GM12878 (cell line): ENCODE results near the gene TMEM192.

Source experiments
- CBX3 ChIP-seq: fragments of 200-600 bp; sonication (generic); IDR thresholded peaks from 2 replicates; pipeline ENCODE4 v1.6.1; 2016; ENCODE audit warnings: low read depth, borderline replicate concordance
- CEBPB ChIP-seq, 2 experiments: fragments of 150-350 bp in 1 of 2; IDR thresholded peaks; 2 replicates each; pipeline ENCODE4 v1.6.1; 2012 to 2014; ENCODE audit warnings: low read depth in 2 of 2, low read length in 2 of 2, borderline replicate concordance in 1 of 2, inconsistent platforms in 1 of 2
- CHD1 ChIP-seq: IDR thresholded peaks from 2 replicates; pipeline ENCODE4 v1.6.1; 2012; ENCODE audit warnings: low read depth, low read length, improper control_type of control experiment
- CTCF ChIP-seq, 3 experiments: IDR thresholded peaks in 2 of 3; conservative IDR thresholded peaks in 1 of 3; 2 replicates each; pipeline ENCODE4 v1.5.1; 2011; ENCODE audit warnings: low read depth in 3 of 3, low read length in 3 of 3, mild to moderate bottlenecking in 3 of 3, control low read depth in 2 of 3, moderate library complexity in 2 of 3, inconsistent platforms in 1 of 3, mixed read lengths in 1 of 3; ENCODE audit not compliant: control insufficient read depth in 2 of 3, insufficient read depth in 1 of 3; ENCODE audit errors: extremely low read depth in 1 of 3
- ETV6 ChIP-seq, 2 experiments: fragments of 450-650 bp in 1 of 2; IDR thresholded peaks in 1 of 2; conservative IDR thresholded peaks in 1 of 2; 2 replicates each; pipeline ENCODE4 v1.6.1; 2014; ENCODE audit warnings: antibody characterized with exemption in 1 of 2, borderline replicate concordance in 1 of 2, low read depth in 1 of 2, mild to moderate bottlenecking in 1 of 2, moderate library complexity in 1 of 2
- FOXM1 ChIP-seq: IDR thresholded peaks from 2 replicates; pipeline ENCODE4 v1.6.1; 2012; ENCODE audit warnings: low read depth, mild to moderate bottlenecking, inconsistent platforms, low read length, moderate library complexity
- HDAC2 ChIP-seq: fragments of 200-600 bp; sonication (generic); IDR thresholded peaks from 2 replicates; pipeline ENCODE4 v1.6.1; 2017
- KDM1A ChIP-seq: fragments of 200-600 bp; sonication (generic); IDR thresholded peaks from 2 replicates; pipeline ENCODE4 v1.6.1; 2016; ENCODE audit warnings: borderline replicate concordance
- POLR2A ChIP-seq: IDR thresholded peaks from 2 replicates; pipeline ENCODE4 v1.6.1; 2011; ENCODE audit warnings: low read depth, mild to moderate bottlenecking, low read length
- USF1 ChIP-seq: IDR thresholded peaks from 2 replicates; pipeline ENCODE4 v1.6.1; 2011; ENCODE audit warnings: borderline replicate concordance, low read depth, mild to moderate bottlenecking, moderate library complexity, mixed read lengths, low read length; ENCODE audit not compliant: insufficient read depth; ENCODE audit errors: extremely low read length
- YBX1 ChIP-seq: fragments of 450-650 bp; IDR thresholded peaks from 2 replicates; pipeline ENCODE4 v1.6.1; 2016; ENCODE audit warnings: antibody characterized with exemption
- ZSCAN29 ChIP-seq: fragments of 450-650 bp; IDR thresholded peaks from 2 replicates; pipeline ENCODE4 v1.6.1; 2017; ENCODE audit warnings: mild to moderate bottlenecking, moderate library complexity
- TF ChIP-seq, protein P1 (sequence below): IDR thresholded peaks from 2 replicates; pipeline ENCODE4 v1.6.1; 2012; ENCODE audit warnings: low read depth, low read length, improper control_type of control experiment

DNA sequence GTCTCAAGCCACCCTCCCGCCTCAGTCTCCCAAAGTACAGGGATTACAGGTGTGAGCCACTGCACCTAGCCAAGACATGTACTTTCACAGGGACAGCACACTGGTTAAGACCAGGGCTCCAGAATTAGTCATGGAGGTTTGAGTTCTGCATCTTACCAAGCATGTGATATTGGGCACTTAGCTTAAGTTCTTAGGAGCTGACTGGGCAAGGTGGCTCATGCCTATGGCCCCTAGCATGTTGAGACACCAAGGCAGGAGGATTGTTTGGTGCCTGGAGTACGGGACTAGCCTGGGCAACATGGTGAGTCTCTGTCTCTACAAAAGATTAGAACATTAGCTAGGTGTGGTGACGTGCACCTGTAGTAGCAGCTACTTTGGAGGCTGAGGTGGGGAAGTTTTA lies 2.6 kb upstream of the TMEM192 start:
- TF ChIP-seq CTCF (IDR thresholded peaks at IDR 0.05 in 2 of 3, conservative IDR thresholded peaks at IDR 0.05 in 1 of 3; ENCODE audit: control insufficient read depth in 2 of 3, extremely low read depth in 1 of 3, insufficient read depth in 1 of 3, low read depth in 3 of 3, low read length in 3 of 3) (no peak), HDAC2 (no peak), ETV6 (conservative IDR thresholded peaks at IDR 0.05 in 1 of 2, IDR thresholded peaks at IDR 0.05 in 1 of 2; ENCODE audit: borderline replicate concordance in 1 of 2, low read depth in 1 of 2) (no peak), CEBPB (IDR thresholded peaks at IDR 0.05; ENCODE audit: borderline replicate concordance in 1 of 2, low read depth in 2 of 2, low read length in 2 of 2) (no peak), CHD1 (no peak), POLR2A (no peak), USF1 (no peak), CBX3 (no peak), ZSCAN29 (no peak), KDM1A (no peak), FOXM1 (no peak), YBX1 (no peak)
- TF ChIP-seq, protein P1, sequence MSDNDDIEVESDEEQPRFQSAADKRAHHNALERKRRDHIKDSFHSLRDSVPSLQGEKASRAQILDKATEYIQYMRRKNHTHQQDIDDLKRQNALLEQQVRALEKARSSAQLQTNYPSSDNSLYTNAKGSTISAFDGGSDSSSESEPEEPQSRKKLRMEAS = no peak
